SH-SY5Y (cell line): Measurements from ENCODE around the gene MGAT3.

Source experiments
- GATA2 ChIP-seq: IDR thresholded peaks from 2 replicates; pipeline ENCODE4 v1.6.1; 2011; ENCODE audit warnings: mild to moderate bottlenecking, low read depth, low read length
- GATA3 ChIP-seq: IDR thresholded peaks from 2 replicates; pipeline ENCODE4 v1.6.1; 2011; ENCODE audit warnings: low read depth, mild to moderate bottlenecking, low read length, moderate library complexity

DNA sequence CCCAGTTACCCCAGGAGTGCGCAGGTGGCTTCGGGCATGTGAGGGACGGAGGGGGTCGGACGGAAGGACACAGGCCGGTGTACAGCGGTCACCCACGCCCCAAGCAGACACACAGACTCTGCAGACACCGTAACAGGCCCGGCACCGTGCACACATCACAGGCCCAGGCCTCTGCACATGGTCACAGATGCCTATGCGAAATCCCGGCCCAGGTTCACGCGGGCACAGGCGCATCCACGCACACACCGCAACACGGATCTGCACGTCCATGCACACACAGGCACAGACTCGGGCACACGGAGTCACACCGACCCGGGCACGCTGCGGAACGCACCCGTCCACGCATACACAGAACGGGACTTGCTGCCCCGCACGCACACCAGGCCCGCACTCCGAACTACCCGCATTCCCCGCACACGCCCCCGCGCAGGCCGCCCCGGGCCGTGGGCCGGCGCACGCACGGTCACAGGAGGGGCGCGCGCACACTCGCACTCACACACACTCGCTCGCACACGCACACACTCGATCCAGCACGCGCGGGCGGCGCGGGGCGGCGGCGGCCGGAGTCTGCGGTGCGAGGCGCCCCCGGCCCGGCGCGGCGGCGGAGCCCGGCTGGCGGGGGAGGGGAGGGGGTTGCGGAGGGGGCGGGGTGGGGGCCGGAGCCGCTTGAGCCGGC is at the start of gene MGAT3:
- TF ChIP-seq GATA2, result no peak
- no peak for TF ChIP-seq GATA3
